GM19463 (cell line): ENCODE results near the gene KCNA1.
"Not testable (repeated sequence)": the region's sequence is repeated elsewhere in the genome, so short reads cannot be mapped to it uniquely, and the experiment has no call there.

Source experiments
- ATAC-seq: cut with Tn5 transposase; IDR thresholded peaks from one replicate; pipeline ENCODE4 v1.9.1; 2021; ENCODE audit warnings: mild to moderate bottlenecking, moderate library complexity; ENCODE audit not compliant: unreplicated experiment

The KCNA1 gene

DNA sequence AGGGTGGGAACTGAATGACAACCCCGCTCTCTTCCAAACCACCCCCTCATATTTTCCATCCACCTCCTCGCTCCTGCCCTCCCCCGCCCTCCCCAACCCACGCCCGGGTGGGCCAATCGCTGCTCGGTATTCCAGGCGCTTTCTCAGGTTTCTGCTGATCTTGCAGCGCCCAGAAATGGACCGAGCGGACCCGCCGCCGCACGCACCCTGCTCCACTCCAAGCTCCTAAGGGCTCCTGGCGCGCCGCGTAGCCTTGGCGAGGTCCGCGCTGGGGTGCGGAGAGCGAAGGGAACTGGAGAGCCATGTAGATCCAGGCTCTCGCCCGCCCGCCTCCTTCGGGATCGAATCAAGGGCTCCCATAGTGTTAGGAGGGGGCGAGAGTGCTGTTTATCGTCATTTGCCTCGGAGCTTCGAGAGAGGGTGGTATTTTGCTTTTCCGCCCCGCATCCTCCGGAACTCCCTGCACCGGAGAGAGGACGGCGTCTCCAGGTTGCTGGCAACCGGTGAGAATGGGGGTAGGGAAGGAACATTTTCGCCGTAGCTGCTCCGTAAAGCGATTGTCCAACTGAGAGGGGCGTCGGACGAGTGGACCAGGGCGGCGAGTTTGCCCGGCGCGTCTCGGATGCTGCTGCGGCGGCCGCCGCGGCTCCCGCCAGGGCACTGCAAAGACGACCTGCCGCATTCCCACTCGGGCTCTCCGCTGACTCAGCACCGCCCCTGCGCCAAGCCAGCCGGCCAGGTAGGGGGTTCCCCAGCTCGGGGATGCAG, at the start of gene KCNA1:
Gene KCNA1, plus strand, starts transcription at position 172 of the 768 bp plus-strand sequence. CDS start 1,474 bp downstream, outside the sequence.
- no peak for ATAC-seq

DNA sequence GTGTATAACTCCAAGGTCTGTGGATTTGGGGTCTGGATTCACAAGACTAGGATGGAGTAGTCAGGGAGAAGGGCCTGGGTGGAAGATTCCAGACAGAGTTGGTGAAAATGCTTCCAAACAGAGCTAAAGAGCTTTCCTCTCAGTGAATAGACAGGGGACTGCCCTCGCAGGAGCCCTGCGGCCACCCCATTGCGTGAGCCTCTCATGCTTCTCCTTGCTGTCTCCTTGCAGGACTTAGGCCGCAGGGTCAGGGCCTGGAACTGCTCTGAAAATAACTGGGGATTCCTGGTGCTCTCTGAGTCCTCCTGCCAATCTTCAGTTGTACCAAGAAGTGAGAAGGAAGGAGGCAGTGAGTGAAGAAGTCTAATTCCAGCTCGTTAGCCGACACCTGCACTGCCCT, 49.0 kb upstream of the KCNA1 start:
- ATAC-seq = no peak

DNA sequence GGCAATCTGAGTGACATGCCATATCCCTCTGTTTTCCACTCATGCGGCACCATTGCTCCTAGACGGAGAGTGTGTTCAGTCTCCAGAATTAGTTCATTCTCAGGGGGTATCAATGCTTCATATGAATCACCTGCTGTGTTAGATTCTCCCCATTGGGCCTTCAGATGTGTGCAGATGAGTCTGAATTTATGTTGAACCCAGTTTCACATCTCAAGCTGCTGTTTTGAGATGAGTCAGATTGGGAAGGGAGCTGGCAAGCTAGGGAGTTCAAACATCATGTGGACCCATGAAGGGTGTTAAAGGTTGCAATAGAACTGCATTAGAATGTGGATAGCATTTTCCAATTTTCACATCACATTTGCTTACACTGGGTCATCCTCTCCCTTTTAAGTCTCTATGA, 46.9 kb upstream of the KCNA1 start:
- ATAC-seq = no peak

DNA sequence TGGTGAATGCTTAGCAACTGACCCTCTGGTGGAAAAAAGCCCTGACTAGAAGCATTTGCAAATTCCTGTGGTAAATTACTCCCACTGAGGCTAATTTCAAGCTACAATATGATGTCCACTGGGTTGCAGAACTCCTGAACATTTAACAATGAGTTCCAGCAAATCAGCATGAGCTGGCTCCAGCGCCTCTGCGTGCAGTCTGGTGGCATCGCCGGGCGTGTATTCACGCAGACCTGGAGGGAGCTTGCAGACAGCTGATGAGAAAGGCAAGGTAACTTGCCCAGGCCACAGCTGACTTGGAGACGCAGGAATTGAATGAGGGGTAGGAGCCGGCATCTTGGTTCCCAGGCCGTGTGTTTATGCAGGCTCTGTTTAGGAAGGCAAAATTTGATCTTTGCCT, 45.1 kb upstream of the KCNA1 start:
- ATAC-seq = no peak

DNA sequence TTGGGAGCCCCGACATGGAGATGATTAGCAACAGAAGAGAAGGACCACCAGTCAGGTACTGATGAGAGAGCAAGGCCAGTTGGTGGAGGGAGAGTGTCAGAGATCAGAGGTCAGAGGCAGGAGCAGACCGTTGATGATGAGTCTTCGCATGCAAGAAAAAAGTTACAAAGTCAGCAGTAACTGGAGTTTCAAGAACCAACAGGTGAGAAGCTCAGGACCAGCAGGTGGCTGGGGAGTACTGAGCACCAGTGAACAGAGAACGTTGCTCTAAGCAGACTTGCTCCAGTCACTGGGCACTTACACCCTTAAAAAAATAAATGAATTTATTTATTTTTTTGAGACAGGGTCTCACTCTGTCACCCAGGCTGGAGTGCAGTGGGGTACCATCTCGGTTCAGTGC, 44.5 kb upstream of the KCNA1 start:
- no peak for ATAC-seq

DNA sequence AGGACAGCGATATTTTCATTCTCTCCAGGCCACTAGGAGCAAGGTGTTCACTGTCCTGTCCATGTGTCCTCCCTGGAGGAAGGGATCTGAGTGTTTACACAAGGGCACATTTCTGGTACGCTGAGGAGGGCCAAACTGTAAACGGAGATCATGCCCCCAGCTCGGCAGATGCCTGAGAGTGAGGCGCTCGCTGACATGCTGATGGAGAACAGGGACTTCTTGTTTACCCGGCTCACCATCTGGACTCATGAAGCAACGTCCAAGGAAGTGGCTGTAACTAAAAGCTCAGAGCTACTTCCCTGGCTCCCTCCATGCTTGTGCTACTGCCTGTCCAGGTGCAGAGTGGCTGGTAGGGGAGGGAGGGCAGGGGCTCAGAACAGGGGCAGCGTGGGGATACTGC, 43.4 kb upstream of the KCNA1 start:
- no peak for ATAC-seq

DNA sequence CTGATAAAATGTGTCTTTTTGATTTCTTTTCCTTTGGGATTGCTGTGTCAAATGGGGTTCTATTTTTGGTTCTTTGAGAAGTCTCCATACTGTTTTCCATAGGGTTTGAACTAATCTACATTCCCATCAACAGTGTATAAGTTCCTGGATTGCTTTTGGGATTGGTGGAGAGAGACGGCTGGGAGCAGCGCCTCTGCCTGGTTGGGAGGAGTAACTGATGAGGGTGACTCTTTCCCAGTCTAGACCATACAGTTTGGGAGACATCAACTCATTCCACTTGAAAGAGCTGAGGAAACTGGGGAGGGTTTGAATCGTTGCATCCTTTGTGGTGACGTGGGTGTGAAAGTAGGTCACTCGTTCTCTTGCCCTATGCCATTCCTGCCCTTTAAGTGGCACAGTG, 42.3 kb upstream of the KCNA1 start:
- ATAC-seq = no peak

DNA sequence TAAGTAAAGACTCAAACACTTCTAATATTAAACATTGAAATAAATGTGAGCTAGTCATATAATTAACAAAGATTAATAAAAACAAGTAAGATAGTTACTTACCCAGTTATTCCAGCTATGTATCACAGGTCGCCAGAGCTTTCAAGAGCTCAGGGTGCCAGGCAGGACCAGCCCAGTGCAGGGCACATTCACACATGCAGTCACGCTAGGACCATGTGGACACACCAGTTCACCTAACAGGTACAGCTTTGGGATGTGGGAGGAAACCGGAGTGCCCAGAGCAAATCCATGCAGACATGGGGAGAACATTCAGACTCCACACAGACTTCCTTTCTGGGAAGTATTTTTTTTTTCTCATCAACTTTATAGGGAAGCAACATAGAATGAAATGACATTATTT, 39.3 kb upstream of the KCNA1 start:
- ATAC-seq = no peak

DNA sequence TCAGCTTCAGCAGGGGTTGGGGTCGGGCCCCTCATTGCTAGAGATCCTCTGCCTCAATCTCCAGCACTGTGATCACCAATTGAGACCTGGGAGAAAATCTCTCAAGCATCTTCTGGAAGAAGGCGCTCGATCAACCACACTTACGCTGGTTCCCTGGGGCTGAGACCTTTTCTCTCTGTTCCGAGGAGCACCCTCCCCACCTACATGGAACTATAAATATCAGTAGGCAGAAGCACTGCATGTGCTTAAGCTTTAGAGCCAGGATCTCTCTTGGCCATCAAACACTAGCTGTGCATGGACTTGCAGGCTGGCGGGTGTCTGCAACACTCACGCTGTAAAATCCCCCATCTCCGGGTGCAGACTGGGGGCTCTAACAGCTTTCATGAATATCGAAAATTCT, 38.2 kb upstream of the KCNA1 start:
- no peak for ATAC-seq

DNA sequence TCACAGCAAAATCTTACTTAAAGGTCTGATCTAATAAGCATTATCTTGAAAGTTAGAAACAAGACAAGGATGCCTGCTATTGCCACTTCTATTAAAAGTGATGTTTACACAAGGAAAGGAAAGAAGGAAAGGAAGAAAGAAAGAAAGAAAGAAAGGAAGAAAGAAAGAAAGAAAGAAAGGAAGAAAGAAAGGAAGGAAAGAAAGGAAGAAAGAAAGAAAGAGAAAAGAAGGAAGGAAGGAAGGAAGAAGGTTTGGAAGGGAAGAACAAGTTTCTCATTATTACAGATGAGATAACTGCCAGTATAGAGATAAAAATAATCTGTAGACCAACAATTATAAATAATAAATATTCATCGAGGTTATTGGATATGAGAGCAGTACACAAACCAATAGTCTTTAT, 35.8 kb upstream of the KCNA1 start:
- ATAC-seq = no peak

DNA sequence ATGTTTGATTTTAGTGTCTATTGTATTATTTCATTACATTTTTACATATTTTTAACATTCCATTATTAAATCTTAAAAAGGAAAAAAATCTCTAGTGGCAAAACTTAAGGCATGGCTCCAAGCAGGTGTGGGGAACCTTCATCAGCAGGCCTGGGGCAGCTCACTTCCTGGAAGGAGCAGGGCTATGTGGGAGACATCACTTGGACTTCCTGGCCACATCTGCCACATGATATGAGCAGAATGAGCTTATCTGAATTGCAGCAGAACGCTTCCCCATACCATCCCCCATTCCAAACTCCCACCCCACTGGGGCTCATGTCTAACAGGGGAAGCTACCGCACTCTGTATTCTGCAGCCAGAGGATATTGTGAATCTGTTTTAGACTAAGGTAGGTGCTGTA, 35.0 kb upstream of the KCNA1 start:
- no peak for ATAC-seq

DNA sequence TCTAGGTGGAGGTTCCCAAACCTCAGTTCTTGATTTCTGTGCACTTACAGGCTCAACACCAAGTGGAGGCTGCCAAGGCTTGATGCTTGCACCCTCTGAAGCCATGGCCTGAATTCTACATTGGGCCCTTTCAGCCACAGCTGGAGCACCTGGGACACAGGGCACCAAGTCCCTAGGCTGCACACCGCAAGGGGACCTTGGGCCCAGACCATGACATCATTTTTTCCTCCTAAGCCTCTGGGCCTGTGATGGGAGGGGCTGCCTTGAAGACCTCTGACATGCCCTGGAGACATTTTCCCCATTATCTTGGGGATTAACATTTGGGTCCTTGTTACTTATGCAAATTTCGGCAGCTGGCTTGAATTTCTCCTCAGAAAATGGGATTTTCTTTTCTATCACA, 30.2 kb upstream of the KCNA1 start:
- not testable (repeated sequence) for ATAC-seq

DNA sequence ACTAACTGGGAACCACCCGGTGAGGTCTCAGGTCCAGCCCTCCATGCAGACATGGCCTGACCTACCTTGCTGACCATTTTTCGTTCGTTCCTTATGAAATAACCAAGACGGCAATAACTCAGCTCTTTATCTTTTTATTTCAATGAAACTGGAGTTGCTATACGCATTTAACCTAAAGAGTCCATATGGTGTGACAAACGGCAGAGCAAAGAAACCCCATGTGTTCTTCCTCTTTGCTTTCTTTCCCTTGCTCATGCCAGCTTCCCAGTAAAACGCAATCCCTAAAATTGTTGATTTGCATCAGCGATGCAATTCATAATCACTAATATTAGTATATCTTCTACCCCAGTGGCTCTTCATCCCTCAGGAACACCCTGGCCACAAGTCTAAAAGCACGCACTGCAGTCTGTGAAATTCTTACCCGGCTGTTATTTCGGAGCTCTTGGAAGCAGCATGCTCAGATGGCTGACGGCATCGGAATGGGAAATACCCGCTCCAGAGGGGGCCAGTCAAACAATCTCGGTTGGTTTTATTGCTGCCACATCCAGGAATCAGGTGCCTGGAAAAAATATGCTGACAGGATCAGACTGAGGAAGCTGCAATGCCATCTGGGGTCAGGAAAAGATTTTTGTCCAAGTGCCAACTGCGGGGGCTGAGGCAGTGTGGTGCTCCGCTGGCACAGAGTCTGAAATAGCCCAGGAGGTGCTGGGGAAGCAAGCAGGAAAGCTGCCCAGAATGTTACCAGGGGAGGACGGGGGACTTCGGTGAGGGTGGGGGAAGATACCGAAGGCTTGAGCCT, 28.2 kb upstream of the KCNA1 start:
- ATAC-seq = no peak

DNA sequence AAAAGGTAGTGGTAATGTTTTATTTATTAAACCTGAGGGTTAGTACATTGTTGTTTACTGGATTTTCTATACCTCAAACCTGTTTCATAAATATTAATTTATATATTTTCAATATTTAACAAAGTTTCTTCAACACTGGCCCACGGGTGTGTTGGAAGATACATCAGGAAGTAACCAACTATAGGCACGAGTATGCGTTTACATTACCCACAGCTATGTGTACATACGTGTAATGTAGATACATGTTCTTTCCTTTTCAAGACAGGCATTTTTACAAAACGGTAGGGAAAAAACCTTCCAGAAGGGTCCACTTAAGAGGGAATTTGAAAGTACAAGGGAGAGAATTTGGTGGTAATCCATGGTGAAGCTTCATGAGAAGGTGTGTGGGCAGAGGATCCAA, 17.8 kb upstream of the KCNA1 start:
- no peak for ATAC-seq

DNA sequence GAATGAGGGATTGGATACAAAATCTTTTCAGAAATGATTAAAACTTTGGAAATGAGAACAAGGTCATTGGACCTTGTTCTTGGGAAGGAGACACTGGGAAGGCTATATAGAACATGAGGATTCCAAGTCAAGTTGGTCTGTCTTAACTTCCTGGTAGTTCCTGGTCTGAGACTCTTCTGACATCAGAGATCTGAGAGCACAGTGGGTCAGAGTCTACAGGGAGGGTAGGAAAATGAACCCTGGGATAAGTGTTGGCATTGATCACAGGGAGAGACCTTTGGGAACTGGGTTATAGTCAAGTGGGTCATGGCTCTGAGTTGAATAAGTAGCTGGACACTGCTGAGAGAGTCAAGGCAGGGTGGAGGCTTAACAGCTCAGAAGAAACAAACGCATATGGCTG, 17.3 kb upstream of the KCNA1 start:
- ATAC-seq = no peak

DNA sequence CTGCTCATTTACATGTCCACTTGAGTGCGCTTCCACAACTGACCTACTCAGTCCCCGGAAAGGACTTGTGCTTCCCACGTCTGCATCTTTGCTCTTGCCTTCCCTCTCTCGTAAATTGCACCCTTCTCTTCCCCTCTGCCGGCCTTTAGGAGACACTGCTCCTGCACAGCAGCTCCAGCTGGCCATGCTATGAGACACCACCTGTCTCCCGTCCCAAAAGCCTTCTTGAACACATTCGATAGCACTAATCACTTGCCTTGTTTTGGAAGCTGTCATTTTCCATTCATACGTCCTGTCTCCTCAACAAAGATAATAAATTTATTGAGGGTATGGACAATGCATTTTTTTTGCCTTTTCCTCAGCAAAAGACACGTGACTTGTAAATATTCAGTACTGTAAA, 15.7 kb upstream of the KCNA1 start:
- no peak for ATAC-seq

DNA sequence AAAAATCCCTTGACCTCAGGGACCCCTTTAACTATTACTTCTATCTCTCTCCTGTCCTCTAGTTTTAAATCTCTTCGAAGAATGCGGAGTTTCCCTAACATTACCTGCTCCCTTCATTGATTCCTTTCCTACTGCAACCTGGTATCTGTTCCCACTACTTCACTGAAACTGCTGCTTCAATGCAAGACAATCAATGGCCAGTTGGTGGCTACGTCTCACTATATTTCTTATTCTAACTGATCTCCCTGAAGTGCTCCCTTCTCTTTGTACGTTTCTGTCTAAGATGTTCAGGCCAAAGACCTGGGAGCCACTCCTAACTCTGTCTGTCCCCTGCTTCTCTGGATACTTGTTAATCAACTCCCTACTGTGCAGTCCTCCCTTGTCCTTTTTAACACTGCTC, 10.3 kb upstream of the KCNA1 start:
- ATAC-seq = no peak

DNA sequence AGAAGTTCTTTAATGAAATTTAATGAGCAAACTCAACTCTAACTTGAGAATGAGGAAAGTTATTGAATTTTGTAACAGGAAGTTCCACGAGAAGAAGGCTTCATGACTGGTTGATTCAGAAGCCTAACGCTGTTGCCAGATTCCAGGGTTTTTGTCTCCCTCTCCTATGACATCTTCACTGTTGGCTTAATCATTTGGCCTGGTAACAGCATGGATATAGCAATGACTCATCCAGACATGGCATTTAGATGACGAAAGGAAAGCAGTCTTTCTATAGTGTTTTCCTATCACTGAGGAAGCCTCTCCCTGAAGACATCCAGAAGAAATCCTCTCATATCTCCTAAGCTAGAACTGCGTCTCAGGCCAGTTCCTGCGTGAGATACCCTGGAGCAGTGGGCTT, 9.4 kb upstream of the KCNA1 start:
- no peak for ATAC-seq

DNA sequence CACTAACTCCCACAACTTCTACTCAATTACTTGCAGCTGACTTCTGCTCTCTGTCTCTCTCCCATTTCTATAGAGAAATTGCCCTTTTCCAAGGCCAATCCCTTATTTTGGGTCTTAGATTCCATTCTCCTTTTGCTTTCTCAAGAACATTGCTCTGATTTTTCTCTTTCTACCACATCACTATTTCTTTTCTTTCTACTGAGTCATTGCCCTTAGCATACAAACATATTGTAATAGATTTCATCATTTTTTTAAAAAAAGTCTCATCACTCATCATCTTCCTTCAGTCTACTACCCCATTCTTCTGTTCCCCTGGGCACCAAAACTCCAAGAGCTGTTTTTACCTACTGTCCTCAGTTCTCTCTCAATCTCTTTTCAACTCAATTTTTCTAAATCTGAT, 4.4 kb upstream of the KCNA1 start:
- ATAC-seq = no peak

DNA sequence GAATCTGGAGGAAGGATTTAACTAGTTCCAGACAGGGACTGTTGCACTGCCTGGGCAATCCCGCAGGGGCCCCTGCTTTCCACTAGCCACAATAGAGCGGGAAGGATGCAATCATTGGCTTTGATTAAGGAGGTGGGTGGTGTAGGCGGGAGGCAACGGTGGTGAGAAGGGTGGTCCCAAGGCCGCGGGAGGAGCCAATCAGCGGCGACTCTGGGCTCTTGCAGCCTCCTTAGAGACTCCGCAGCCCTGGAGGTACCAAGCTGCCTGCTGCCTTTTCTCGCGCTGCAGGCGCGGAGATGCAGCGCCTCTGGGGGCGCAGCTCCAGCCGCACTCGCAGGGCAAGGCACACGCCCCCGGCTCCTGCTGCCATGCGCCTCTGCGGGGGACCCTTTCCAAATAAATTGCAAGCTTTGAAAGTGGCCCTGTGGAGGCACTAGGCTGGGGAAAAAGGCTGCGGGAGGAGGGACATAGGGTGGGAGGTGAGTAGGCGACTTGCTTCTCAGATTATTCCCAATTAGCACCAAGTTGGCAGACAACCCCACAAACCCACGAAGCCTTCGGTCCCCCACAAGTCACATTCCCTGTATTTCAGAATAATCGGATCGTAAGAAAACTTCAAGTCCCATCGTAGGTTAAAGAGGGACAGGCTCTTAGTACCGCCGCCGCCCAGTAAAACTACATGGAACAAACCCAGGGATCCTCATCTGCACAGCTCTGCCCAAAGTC, 858 bp upstream of the KCNA1 start:
- ATAC-seq = no peak

DNA sequence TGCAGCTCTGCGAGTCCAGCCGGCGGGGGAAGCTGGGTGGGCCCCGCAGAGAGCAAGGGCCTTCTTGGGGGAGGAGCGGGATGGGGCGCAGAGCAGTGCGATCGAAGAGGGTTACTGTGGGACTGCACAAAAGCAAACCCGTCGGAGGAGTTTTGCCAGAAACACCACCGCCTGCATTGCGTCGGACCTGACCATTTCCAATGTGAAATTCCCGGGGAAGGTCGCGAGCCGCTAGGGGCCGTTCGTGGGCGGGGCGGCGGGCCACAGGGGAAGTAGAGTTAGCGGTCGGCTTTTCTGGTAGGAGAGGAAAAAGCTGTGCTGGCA, 333 bp upstream of the KCNA1 start:
- ATAC-seq = no peak
